ENCODE data around the gene MRGPRG.

DNA sequence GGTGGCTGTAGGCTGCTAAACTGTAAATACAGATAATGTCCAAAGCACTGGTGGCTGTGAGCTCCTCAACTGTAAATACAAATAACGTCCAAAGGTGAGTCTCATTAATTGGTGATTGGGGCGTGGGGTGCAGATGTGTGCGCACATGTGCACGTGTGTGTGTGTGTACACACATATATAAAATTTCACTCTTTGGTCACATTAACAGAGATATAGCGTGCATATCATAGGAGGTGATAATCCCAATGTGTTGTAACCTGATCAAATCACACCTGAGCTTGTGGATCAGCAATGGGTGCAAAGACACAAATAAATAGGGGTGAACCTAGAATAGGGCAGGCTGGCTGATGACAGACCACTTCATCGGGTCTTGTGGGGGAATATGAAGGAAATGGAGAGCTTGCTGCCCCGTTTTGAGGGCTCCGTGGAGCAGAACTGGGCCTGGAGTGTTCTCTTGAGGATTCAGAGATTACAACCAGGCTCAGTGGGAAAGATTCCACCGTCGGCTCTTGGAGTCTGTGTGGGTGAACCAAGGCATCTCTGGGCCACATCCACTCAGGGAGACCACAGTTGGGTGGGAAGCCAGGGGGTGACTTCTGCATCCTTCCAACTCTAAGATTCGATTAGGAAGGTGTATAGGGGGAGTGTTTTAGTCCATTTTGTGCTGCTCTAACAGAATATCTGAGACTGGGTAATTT lies 28.6 kb downstream of the MRGPRG start:
- TF ChIP-seq, protein P1, sequence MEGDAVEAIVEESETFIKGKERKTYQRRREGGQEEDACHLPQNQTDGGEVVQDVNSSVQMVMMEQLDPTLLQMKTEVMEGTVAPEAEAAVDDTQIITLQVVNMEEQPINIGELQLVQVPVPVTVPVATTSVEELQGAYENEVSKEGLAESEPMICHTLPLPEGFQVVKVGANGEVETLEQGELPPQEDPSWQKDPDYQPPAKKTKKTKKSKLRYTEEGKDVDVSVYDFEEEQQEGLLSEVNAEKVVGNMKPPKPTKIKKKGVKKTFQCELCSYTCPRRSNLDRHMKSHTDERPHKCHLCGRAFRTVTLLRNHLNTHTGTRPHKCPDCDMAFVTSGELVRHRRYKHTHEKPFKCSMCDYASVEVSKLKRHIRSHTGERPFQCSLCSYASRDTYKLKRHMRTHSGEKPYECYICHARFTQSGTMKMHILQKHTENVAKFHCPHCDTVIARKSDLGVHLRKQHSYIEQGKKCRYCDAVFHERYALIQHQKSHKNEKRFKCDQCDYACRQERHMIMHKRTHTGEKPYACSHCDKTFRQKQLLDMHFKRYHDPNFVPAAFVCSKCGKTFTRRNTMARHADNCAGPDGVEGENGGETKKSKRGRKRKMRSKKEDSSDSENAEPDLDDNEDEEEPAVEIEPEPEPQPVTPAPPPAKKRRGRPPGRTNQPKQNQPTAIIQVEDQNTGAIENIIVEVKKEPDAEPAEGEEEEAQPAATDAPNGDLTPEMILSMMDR (IDR thresholded peaks at IDR 0.05): no peak
- TF ChIP-seq POLR2AphosphoS5 (IDR thresholded peaks at IDR 0.05; ENCODE audit: low read depth, low read length) (no peak), SIN3A (IDR thresholded peaks at IDR 0.05; ENCODE audit: borderline replicate concordance, insufficient read depth, low read depth, low read length) (no peak)
- TF ChIP-seq, protein P2, sequence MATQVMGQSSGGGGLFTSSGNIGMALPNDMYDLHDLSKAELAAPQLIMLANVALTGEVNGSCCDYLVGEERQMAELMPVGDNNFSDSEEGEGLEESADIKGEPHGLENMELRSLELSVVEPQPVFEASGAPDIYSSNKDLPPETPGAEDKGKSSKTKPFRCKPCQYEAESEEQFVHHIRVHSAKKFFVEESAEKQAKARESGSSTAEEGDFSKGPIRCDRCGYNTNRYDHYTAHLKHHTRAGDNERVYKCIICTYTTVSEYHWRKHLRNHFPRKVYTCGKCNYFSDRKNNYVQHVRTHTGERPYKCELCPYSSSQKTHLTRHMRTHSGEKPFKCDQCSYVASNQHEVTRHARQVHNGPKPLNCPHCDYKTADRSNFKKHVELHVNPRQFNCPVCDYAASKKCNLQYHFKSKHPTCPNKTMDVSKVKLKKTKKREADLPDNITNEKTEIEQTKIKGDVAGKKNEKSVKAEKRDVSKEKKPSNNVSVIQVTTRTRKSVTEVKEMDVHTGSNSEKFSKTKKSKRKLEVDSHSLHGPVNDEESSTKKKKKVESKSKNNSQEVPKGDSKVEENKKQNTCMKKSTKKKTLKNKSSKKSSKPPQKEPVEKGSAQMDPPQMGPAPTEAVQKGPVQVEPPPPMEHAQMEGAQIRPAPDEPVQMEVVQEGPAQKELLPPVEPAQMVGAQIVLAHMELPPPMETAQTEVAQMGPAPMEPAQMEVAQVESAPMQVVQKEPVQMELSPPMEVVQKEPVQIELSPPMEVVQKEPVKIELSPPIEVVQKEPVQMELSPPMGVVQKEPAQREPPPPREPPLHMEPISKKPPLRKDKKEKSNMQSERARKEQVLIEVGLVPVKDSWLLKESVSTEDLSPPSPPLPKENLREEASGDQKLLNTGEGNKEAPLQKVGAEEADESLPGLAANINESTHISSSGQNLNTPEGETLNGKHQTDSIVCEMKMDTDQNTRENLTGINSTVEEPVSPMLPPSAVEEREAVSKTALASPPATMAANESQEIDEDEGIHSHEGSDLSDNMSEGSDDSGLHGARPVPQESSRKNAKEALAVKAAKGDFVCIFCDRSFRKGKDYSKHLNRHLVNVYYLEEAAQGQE (IDR thresholded peaks at IDR 0.05; ENCODE audit: insufficient read depth in 1 of 2, low read depth in 2 of 2, low read length in 1 of 2): no peak

Measured in Panc1 (cell line).